DMS53 treated with DMSO at 0.1 percent for 48 hours (cell line): Measurements from ENCODE around the gene PNPLA7.
"Not testable (repeated sequence)": the region's sequence is repeated elsewhere in the genome, so short reads cannot be mapped to it uniquely, and the experiment has no call there.

Source experiments
- DNase-seq: peaks from one replicate; lab custom pipeline; 2025; ENCODE audit not compliant: unreplicated experiment; lab: John Stamatoyannopoulos, UW

The PNPLA7 gene

GRCh38 chr9:137482094-137482781 lies 68.0 kb downstream of the PNPLA7 start:
- DNase-seq, result peak; percentile 55

- DNase-seq, result no peak
These were observed 69.2 kb downstream of the PNPLA7 start for GRCh38 chr9:137480686-137481683.

DNA sequence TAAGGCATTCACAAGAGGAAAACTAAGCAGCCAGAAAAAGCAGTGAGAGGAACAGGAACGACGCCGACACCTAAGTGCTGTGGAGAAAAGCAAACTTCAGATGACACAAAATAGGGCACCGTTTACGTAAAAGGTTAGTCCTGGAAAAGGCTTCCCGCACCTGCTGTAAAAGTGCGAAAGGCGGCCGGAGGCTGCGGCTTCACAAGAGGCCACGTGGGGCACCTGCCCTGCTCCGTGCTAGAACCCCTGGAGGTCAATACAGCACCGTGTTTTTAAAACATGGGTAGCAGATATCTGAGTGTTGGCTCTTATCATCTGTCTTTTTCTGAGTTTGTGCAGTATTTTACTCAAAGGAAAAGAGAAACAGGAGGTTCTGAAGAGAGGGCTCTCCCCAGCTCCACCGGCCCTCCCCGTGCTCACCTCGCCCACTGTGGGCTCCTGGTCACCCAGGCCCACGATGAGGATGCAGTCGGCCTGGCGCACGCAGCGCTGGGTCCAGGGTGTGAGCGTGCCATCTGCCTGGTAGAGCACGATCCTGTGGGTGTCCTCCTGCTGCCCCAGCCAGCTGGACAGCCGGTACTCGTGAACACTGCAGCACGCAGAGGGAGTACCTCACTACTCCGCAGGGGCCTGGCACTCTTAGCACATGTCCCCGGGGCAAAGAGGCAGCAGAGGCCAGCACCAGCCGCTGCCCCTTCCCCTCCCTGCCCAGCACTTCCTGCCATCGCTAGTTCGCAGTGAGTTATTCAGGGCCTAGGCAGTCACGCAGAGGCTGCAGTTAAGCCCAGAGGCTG lies 70.1 kb downstream of the PNPLA7 start:
- no peak for DNase-seq

GRCh38 chr9:137478962-137479861 lies 71.0 kb downstream of the PNPLA7 start:
- peak; percentile 60 for DNase-seq

DNA sequence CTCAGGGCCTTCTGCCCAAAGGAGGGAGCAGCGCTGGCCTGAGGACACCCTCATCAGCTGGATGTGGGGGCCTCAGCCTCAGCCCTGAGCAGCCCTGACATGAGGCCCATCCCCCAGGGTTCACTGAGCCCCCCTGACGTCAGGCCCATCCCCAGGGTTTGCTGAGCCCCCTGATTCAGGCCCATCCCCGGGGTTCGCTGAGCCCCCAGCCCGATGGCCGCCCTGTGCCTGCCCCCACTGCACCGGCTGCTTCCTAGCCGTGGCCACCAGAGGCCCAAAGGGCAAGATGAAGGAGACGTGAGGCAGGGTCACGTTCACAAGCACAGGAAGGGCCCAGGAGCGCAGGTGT lies 71.6 kb downstream of the PNPLA7 start:
- no peak for DNase-seq

GRCh38 chr9:137477778-137478612 lies 72.2 kb downstream of the PNPLA7 start:
- no peak for DNase-seq

DNA sequence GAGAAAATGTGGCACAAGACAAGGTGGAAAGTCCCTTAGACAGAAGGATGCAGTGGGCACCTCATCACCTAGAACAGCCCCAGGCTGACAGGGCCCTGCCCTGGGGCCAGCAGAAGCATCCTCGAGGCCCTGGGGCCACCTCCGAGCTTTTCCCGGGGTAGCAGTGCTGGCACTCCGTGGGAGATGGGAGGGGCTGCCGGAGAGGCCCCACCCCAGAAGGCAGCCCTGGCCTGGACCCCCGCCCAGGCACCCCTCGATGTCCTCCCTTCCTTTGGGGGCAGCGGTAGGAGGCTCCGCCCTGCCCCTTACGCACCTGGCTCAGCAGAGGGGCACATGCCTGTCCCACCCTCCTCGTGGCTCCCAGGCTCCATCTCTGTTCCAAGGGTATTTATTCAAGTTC lies 73.3 kb downstream of the PNPLA7 start:
- DNase-seq, result no peak

GRCh38 chr9:137475666-137476065 lies 74.5 kb downstream of the PNPLA7 start:
- no peak for DNase-seq

GRCh38 chr9:137474271-137474670 lies 75.9 kb downstream of the PNPLA7 start:
- no peak for DNase-seq

GRCh38 chr9:137470785-137471184 lies 79.4 kb downstream of the PNPLA7 start:
- no peak for DNase-seq

DNA sequence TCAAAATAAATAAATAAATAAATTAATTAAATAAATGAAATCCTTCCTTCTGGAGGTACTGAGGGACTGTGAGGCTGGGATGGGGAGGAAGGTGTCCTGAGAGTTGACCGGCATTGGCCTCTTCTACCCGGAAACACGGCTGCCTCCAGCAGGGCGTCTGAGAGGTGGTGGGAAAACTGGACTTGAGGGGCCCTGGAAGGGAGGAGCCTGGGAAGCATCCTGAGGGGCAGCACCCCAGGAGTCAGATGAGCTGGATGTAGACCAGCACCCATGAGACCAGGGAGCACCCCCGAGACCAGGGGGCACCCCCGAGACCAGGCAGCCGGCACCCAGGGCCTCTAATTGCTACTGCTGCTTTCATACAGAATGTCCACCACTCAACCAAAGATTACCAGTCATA lies 82.3 kb downstream of the PNPLA7 start:
- DNase-seq, result no peak

- no peak for DNase-seq
These were observed 83.0 kb downstream of the PNPLA7 start for GRCh38 chr9:137467161-137467581.

DNA sequence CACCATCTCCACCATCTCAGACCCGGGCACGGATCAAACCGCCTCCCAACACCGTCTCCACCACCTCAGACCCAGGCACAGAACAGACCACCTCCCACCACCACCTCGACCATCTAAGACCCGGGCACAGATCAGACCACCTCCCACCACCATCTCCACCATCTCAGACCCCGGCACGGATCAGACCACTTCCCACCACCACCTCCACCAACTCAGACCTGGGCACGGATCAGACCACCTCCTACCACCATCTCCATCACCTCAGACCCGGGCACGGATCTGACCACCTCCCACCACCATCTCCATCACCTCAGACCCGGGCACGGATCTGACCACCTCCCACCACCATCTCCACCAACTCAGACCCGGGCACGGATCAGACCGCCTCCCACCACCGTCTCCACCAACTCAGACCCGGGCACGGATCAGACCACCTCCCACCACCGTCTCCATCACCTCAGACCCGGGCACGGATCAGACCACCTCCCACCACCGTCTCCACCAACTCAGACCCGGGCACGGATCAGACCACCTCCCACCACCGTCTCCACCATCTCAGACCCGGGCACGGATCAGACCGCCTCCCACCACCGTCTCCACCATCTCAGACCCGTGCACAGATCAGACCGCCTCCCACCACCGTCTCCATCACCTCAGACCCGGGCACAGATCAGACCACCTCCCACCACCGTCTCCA lies 83.7 kb downstream of the PNPLA7 start:
- DNase-seq, result not testable (repeated sequence)

- DNase-seq, result no peak
These were observed 84.3 kb downstream of the PNPLA7 start for GRCh38 chr9:137465720-137466388.

- no peak for DNase-seq
These were observed 85.0 kb downstream of the PNPLA7 start for GRCh38 chr9:137465000-137465719.

DNA sequence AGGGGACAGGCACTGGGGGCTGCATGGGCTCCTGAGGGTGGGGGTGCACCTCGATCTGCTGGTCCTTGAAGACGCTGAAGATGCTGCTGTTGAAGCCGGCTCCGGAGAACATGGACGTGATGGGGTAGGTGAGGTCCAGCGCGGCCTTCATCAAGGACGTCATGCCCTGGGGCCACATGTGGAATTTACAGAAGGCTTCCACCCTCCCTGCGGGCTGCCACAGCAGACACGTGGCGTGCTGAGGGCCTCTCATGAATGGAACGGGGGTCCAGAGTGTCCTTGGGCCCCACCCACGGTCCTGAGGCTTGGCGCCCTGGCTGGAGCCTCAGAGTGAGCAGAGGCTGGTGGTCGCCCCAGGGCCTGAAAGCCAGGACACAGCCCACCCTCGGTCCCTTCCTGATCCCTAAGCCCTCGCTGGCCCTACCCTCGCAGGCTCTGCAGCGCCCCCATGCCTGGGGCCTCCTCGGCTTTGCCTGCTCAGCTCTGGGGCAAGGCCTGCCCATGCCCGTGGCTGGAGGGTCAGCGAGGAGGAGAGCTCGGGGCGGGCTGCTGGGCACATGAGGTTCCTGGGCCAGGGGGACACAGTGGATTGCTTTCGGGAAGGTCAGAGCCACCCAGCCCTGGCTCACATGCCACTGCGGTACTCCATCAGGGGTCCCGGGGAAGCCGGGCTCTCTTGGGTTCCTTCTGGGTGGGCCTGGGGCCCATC lies 85.8 kb downstream of the PNPLA7 start:
- no peak for DNase-seq

DNA sequence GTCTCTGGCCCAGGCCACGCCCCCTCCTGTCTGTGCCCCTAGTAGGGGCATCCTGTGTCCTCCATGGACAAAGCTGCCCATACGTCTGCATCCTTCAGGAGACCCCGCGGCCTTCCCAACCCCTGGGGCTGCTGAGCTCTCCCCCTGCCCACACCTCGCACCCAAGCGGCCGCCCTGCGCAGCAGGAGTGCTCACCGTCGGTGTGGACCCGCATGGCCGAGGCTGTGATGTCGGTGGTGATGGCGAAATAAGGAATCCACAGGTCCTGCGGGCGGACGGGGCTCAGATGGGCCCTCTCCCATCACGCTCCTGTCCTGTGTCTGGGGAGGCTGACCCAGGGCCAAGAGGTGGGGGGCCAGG lies 86.3 kb downstream of the PNPLA7 start:
- no peak for DNase-seq
